Pons (tissue), 1 donor: ENCODE data around the gene RPS15.
A peak's percentile ranks its signal among the peaks of the same experiment; 100 is the strongest.
"Not testable (repeated sequence)": the region's sequence is repeated elsewhere in the genome, so short reads cannot be mapped to it uniquely, and the experiment has no call there.

Source experiments
- DNase-seq: peaks from one replicate; pipeline ENCODE4 v3.0.0-alpha.2; 2016; ENCODE audit warnings: low spot score

The RPS15 gene

DNA sequence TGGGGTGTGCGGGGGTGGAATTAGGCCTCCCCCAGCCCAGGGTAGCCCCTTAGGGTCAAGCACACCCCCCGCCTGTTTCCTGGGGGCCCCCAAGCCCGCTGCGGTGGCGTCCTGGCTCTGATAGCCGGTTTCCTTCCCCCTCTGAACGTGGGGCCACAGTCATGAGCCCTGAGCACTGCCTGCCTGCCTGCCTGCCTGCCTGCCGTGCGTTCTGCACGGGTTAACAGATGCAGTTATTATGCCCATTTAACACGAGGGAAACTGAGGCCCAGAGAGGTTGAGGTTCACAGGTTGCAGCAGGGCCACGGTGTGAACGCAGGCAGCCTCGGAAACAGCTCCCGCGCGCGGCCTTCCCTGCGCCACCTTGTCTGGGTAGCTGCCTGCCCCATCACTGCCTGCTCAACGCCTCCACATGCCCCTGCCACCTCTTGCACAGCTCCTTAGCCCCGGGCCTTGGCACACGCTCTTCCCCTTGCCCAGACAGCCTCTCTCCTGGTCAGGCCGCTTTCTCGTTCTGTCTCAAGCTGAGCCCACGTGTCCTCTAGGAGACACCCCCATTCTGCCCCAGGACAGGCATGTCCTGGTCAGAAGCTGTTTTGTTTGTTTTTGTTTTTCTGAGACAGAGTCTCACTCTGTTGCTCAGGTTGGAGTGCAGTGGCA, 35.7 kb upstream of the RPS15 start:
- no peak for DNase-seq

DNA sequence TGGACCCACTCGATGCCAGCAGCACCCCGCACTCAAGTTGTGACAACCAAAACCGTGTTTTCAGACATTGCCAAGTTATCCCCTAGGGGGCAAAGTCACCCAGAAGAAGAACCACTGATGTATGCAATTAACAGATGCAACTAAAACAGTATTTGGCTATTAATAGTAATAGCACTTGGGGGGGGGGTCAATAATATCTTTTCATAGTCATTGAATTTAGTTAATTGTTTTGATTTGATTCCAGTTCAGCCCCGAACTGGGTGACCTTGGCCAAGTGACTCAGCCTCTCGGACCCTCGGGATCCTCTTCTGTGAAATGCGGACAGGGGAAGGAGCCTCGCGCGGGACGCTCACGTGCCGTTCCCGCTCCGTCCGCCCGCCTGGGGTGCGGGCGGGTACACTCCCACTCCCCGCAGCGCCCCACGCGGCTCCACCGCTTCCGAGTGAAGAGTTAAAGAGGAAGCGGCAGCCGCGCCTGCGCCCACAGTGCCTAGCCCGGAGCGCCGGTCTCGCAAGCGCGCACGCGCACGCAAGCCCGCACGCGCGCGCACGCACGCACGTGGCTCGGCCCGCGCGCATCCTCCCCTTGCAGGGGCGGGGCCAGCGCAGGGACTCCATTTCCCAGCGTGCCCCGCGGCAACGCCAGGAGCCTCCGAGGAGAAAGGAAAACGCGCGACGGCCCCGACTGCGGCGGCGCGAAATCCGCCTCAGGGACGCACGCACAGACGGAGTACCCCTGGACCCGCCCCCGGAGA, 31.2 kb upstream of the RPS15 start:
- peak; percentile 96 for DNase-seq

DNA sequence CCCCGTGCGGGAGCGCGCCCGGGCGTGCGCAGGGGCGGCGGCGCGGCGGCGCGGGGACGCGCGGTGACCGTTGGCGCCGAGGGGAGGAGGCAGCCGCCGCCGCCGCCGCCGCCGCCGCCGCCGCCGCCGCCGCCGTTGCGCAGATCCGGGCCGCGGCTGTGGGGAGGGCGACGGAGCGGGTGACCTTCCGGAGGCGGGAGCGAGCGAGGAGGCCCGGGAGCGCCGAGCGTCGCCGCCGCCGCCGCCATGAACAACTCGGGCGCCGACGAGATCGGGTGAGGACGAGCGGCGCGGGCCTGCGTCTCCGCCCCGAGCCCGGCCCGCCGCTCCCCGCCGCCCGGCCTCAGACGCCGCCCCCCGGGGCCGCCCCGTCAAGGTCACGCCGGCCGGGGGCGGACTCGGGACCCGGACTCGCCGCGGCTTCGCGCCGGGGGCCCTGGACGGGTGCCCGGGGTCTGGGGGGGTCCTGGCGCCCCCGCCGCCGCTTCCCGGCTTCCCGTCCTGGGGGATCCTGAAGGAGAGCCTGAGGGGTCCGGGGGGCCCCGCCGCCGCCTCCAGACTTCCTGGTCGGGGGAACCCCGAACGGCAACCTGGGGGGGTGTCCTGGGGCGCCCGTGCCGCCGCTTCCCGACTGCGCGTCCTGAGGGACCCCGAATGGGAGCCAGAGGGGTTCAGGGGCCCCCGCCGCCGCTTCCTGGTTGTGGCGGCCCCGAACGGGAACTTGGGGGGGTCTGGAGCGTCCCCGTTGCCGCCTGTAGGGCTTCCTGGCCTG, 30.5 kb upstream of the RPS15 start, which contains the start of gene DAZAP1:
TSS of gene DAZAP1 (plus strand) at position 59 of the 772 bp plus-strand sequence. CDS start at position 247, 188 bp downstream.
- no peak for DNase-seq

DNA sequence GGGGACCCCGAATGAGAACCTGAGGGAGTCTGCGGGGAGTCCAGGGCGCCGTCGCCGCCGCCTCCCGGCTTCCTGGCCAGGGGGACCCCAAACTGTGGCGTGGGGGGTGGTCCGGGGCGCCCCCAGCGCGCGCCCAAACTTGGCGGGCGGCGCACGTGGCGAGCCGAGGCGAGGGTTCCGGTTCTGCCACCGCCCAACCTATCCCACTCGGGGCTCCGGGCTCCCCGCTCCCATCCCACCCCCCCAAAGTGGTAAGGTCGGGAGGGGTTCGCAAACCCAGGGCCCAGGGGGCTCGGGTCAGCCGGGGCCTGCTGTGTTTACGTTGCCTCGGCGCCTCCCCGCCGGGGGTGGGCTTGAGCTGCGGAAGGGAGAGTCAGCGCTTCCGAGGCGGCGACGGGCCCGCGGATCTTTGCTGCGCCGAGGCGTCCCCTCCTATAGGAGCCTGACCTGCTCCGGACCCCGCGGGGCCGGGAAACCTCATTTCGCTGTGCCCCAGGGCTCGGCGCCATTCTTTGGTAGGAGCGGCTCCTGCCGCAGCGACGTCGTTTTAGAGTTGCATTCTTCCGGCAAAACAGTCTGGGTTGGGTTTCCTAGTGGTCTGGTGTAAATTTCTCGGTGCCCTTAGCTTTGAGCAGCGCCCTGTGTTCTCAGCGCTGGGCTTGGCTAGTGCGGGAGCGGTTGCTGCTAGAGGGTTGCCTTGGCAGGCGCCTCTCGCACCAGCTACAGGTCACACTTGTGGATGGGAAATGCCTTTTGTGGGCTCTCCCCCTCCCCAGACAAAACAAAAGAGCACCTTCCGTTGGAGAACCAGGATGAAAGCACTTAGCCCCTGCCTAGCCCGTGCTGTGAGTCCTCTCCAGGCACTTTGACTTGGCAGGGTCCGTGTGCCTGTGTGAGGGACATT, 29.6 kb upstream of the RPS15 start:
- DNase-seq = no peak

DNA sequence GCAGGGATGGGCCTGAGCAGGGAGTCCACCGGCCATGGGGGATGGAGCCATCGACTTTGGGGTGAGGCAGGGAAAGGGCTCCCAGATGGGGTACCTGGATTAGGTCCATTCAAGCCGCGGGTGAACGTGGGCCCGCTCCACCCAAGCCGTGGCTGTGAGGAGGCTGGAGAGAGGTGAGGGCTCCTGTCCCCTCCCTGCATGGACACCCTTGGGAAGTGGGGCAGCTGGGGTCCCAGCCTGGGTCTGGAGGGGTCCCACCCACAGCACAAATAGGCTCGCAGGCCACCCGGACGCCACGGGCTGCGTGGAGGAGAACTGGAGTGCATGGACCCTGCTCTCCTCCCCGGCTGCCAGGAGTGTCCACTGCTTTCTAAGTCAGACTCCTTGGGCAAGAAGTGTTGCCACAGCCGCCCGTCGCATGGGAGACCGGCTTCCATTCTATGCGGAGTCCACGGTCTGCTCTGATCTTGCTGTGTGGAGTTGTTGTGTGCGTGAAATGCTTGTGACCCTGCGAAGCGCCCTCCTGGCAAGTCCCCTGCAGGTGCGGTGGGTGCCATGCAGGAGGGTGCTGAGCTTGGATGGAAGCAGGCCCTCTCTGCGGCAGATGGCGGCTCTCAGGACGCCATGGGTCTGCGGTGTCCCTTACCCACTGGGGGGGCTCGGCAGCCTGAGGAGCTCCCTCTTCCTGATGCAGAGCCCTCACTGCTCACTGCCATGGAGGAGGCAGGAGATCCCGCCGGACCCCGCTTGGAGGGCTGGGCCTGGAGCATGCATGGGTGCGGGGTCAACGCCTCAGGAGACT, 28.8 kb upstream of the RPS15 start:
- no peak for DNase-seq

DNA sequence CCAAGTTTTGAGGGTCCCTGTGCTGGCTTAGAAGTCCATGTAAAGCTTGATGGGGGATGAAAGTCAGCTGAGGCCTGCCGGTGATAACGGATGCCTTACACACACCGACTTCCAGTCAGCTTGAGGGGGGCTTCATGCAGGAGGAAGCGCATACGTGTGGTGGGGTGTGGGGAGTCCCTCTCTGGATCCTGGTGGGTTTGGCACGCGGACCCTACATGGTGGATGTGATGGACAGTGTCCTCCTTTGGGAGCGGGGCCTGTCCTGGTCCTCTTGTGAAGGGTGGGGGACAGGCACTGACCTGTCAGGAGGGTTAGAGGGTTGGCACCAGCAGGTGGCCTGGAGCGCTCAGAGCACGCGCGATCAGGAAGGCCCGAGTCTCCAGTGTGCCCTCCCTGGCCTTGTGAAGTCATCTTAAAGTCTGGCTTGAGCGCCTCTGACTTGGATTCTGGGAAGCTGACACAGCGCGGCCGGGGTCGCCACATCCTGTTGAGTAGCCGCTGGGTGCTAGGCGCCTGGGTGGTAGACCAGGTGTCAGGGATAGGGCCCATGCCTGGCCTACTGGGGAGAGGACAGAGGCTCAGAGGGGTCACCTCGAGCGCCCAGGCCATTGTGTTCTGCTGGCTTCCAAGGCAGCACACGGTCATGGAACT, 27.9 kb upstream of the RPS15 start:
- DNase-seq = no peak

DNA sequence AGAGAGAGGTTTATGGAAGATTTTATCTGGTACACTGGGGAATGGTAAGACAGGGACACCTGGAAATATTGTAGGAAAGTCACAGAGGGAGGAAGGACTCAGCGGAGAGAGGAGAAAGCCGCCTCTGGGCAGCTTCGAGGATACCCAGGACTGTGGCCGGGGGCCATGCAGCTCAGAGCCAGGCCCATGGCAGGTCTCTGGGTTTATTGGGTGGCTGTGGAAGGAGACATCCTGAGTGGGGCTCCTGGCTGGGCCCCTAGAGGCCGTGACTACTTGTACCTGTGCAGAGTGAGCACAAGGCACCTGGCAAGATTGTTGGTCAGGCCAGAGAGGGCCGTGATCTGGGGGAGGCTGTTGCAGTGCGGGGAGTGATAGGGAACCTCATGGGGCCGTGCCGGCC, 27.4 kb upstream of the RPS15 start:
- DNase-seq = no peak

DNA sequence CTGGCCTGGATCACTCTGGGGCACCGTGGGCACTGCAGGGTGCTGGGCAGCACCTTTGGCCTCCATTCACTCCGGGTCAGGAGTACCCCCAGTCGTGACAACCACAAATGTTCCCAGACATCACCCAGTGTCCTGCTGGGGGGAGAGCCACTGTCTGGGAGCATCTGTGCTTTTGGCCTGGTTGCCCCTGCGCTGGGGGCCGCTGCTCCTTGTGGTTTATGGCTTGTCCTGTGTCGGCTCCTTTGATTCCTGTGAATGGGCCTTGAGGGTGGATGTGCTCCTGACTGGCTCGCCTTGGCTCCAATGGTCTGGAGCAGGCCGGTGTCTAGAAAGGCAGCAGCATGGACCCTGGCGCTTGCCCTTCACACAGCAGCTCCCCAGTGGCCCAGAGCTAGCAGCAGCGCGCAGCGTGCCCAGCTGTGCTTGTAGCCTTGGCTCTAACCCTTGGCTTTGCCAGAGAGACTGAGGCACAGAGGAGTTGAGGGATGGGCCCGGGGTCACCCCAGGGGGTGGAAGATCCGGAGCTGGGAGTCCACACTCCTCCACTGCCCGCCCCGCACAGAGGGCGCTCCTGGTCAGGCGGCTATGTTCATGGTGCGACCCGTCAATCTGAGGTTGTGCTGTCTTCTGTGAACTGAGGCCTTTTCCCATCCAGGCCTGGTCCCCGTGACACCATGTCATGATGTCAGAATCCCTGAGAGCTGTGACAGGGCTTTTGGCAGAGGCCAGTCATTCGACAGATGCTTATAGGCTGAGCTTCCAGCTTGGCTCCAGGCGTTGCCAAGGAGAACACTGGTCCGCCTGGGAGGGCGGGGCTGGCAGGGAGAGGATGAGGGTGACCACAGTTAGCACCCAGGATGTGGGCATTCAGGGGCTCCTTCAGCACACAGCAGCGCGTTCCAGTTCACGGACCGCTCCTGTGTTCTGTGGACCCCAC, 26.7 kb upstream of the RPS15 start:
- DNase-seq = peak; percentile 99

DNA sequence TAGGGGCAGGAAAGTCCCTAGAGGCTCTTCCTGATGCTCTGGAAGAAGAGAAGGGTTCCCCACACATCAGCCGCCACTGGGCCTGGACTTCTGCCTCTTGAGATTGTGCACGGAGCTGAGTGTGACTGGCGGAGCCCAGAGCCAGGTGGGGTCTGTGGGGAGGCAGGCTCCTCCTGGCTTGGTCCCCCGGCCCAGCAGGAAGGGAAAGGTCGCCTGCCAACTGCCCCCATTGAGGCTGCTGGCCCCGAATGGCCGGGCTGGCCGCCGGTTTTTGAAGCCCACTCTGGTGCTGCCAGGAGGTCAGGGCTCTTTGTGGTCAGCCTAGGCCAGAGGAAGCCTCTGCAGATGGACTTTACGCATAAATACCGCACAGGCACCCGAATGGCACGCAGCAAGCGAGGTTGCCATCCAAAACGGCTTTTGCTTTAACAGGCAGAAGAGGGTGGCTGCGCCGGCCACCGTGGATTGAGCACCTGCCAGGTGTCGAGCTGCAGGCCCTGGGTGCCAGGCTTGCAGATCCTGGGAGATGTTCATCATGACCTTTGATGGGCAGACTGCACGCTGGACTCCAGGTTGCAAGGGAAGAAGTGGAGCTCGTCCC, 25.8 kb upstream of the RPS15 start:
- no peak for DNase-seq

DNA sequence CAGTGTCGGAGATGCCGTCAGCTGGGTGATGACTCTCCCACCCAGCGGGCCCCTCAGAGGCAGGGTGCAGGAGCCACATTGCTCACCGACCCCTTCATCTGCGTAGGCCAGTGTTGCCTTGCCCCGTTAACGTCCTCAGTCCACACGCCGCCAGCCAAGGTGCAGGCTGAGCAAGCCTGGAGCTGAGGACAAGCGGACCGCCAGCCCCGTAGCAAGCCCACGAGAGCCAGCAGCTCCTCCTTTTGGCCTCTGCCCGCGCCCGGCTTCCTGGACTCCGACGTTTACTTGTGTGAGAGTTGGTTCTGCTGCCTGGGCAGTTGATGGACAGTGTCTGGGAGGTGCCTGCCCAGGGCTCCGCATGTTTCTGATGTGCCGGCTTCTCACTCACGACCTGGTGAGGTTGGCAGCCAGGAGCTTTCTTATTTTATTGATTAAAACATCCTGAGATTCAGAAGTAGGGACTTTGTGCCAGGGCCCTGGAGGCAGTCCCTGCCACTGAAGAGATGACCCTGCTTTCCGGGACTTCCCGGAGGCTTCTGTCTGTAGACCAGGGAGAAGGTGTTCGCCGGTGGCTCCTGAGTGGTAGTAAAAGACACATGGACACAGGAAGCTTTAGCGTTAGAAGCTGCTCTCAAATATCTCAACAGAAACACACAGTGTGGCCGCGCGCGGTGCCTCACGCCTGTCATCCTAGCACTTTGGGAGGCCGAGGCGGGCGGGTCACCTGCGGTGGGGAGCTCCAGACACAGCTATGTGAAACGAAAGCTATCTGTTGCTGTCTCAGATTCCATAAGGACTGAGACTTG, 25.0 kb upstream of the RPS15 start:
- no peak for DNase-seq

DNA sequence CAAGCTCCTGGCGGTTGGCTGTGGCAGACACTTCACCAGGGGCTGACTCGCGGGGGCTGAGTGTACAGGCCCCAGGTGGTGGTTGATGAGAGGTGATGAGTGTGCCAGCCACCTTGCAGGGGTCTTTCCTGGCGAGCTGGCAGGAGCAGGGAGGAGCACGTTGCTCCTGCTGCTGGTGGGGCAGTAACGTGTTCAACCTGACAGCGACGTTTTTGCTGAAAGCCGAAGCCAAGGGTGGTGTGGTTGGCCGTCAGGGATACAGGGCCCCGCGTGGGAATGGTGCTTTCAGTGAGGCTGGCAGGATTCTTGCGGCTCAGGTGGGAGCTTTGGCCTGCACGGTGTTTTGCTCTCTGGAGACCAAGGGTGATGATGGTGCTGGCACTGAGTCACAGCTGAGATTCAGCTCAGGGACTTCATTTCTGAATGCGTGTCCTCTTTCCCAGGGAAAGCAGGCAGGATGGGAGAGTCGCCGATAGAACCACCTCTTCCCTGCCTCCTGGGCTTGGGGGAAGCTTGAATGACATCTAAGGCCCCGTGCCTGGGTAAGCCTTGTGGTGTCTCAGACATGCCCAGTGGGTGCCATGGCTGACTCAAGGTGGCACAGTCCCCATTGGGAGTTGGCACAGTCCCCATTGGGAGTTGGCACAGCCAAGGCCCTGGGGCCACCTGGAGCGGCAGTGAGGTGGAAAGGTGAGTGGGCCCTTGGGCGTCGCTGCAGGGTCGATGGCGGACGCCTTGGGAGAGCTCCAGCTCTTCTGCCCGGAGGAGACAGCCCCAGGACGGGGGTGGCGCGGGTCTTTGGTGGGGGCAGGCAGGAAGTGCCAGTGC, 22.0 kb upstream of the RPS15 start:
- DNase-seq = no peak

DNA sequence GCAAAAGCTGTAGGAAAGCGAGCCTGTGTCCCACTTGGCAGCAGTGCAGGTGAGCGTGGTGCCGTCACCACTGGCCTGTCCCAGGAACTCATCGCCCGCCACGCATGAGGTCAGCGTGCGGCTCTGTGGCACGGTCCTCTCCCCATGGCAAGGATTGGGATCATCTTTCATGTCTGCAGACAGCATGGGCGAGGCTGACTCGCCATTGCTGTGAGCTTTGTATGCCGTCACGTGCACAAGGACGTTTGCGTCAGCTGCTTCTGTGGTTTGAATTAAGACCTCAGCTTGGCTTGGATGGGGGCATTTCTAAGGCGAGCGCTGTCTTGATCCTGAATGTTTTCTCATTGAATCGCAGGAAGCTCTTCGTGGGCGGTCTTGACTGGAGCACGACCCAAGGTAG, 21.1 kb upstream of the RPS15 start:
- DNase-seq = no peak

DNA sequence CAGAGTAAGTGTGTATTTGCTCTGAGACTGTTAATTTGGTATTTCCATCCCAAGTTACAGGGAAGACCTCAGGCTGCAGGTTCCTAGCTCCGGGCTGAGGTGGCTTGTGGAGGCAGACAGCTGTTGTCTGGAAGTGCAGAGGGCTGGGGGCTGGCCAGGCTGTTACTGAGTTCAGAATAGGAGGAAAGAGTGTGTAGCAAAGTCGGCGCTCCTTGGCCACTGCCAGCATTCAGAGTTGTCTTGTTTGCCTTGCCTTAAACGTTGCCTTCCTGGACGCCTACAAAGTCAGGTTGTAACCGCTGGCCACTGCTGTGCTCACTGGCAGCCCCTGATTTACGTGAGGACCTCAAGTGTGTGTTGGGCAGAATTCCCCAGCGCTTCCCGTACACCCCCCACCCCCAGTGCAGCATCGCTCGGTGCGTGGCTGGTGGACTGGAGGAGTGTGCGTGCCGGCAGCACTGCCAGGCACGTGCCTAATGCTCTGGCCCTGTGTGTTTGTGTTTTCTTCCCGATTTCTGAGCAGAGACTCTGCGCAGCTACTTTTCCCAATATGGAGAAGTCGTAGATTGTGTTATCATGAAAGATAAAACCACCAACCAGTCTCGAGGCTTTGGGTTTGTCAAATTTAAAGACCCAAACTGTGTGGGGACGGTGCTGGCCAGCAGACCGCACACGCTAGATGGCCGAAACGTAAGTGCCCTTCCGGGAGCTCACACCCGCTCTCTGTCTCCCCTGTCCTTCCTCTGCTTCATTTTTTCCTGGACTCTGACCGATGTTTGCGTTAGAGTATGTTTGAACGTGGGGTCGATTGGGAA, 20.3 kb upstream of the RPS15 start:
- DNase-seq = no peak

DNA sequence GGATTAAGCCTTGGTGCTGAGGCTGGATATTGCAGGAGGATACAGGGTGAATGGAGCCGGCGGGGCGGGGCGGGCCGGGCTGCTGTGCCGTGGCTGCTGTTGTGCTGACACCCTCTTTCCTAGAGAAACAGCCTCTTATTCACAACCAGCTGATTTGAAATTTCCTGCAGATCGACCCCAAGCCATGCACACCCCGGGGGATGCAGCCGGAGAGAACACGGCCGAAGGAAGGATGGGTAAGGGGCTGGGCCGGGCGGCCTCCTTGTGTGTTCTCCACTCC, 19.8 kb upstream of the RPS15 start:
- no peak for DNase-seq

DNA sequence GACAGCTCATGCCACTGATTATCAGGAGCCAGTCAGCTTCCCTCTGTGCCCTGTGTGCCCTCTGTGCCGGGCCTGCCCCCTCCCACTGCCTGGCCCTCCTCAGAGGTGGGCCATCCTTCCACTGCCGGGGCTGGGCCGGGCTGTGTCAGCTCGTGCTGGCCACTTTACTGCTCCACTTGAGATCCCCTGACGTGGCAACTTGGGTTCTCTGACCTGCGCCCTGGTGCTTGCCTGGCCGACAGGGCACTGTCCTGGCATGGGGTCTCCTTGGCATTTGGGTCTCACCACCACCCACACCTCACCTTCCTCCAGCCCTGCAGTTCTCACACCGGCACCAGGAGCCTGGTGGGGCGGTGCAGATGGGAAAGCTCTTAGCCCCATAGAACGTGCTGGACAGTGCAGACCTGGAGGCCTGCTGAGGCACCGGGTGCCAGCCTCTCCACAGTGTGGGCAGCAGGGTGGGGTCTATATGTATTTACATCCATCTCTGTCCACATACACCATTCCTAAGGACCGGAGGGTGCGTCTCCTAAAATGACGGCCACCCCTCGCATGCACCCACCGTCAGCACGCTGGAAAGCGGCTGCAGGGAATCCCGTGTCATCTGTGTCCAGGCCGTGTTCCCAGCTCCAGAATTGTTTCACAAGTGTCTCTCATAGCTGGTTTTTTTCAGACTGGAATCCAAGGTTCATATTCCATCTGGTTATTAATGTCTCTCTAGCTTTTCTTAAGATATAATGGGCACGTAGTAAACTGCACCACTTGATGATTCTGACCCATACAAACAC, 19.1 kb upstream of the RPS15 start:
- no peak for DNase-seq

DNA sequence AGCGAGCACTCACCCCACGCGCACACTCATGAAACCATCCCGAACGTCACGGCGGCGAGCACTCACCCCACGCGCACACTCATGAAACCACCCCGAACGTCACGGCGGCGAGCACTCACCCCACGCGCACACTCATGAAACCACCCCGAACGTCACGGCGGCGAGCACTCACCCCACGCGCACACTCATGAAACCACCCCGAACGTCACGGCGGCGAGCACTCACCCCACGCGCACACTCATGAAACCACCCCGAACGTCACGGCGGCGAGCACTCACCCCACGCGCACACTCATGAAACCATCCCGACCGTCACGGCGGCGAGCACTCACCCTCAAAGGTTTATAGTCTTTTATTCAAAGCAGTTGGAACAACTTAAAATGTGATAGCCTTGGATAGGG, 18.1 kb upstream of the RPS15 start:
- DNase-seq = not testable (repeated sequence)
